ENCODE measurements around the gene NUMBL.

GRCh38 chr19:40705950-40706619 is 15.6 kb upstream of the NUMBL start:
- TF ChIP-seq ZNF274 (IDR thresholded peaks at IDR 0.05; ENCODE audit: low read depth, low read length) (no peak), YY1 (IDR thresholded peaks at IDR 0.05; ENCODE audit: insufficient read depth, insufficient read length) (no peak), SUZ12 (IDR thresholded peaks at IDR 0.05; ENCODE audit: extremely low read depth, insufficient read depth, insufficient read length) (no peak)

All from NT2/D1 (cell line).